Measurements from ENCODE around the gene PSAP. TPM values are rescaled to one million over a fixed set of nuclear protein-coding genes. Genes with fewer than 3 reads are reported as not detected.

The PSAP gene
- total RNA-seq, 1 donor from 2014 or later = 210 TPM

DNA sequence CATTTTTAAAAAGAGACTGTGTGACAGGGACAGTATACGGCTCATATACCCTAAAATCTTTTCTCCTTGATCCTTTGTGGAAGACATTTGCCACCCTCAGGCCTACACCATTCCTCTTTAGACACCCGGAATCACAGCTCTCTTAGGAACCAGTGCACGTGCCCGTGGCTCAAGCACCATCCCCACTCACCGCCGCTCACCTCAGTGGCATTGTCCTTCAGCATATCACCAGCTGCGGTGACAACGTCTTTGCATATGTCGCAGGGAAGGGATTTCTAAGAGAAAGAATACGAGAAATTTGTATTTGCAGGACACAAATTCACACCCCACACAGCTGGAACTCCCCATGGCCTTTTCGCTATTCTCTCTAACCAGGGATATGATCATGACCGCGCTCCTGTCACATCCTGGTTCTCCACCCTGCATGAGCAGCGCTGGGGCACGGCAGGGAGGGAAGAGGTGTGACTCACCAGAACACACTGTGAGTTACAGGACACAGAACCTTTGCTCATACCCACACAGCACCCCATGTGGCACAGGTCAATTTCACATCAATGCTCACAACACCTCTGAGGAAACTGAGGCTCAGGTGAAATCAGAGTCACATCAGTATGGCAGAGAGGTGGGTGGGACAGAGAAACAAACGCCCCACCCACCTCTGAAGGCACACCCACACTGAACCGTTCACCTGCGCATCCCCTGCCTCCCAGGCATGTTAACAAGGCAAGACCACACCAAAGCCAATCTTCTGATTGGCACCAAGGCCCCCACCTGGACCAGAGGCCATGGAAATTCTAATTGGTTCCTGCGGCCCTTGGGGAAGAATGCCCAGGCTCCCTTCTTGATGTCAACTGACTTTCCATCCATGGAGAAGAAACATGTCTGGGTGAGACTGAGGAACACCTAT, 19.2 kb downstream of the PSAP start:
- Mint-ChIP-seq H3K27ac (no peak overlapping the region), H3K36me3 (ENCODE audit: low read depth) (peaks cover 53% of the 10 kb centered on the region), H3K27me3 (no peaks in the 10 kb centered on the region), H3K9me3 (no peaks in the 10 kb centered on the region), H3K4me3 (no peak overlapping the region), H3K4me1 (peaks cover 58% of the 10 kb centered on the region)
- ChIA-PET CTCF (interaction anchor here (2.7 kb wide), 1 partner anchor 65 kb away, joined by 17 read pairs; no protein-coding TSS in a partner anchor), POLR2A (interaction anchor here (1.5 kb wide), 1 partner anchor 19 kb away, joined by 6 read pairs; the partner anchor contains the start of gene PSAP)
- DNase-seq (no peak), ATAC-seq (ENCODE audit: low read depth) (no peak)
- TF ChIP-seq, protein P1, sequence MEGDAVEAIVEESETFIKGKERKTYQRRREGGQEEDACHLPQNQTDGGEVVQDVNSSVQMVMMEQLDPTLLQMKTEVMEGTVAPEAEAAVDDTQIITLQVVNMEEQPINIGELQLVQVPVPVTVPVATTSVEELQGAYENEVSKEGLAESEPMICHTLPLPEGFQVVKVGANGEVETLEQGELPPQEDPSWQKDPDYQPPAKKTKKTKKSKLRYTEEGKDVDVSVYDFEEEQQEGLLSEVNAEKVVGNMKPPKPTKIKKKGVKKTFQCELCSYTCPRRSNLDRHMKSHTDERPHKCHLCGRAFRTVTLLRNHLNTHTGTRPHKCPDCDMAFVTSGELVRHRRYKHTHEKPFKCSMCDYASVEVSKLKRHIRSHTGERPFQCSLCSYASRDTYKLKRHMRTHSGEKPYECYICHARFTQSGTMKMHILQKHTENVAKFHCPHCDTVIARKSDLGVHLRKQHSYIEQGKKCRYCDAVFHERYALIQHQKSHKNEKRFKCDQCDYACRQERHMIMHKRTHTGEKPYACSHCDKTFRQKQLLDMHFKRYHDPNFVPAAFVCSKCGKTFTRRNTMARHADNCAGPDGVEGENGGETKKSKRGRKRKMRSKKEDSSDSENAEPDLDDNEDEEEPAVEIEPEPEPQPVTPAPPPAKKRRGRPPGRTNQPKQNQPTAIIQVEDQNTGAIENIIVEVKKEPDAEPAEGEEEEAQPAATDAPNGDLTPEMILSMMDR (IDR thresholded peaks at IDR 0.05) = no peak
- intact Hi-C loops (cut with micrococcal nuclease) = no loop called here

DNA sequence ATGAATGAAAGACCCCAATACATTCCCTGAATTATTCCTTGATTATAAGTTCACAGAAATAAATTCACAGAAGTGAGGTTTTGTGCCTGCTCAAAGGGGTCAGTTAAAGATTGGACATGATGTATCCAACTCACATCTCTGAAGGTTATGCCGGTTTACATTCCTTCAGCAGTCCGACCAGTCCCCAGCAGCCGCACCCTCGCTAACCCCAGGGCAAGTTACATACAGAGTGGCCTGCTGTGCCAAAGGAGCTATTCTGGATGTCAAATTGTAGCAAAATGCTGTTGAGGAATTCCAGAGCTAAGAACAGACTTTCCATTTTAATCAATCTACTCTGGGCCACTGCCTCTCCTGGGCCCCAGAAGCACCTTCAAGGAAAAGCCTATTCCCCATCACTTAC, 20.3 kb downstream of the PSAP start:
- no peak overlapping the region for H3K27ac Mint-ChIP-seq

DNA sequence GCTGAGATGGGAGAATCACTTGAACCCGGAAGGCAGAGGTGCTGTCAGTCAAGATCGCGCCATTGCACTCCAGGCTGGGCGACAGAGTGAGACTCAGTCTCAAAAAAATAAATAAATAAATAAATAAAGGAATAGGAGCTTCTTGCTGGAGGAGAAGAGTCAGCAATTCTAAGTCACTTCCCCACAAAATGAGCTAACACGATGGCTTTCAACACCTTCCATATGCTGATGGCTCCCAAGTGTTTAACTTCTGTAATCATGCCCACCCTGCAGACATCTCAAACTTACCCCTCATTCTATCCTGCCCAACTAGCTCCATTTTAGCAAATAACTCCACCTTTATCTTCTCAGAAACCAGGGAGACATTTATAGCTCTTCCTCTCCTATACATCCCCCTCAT, 21.2 kb downstream of the PSAP start:
- TF ChIP-seq, protein P1 (IDR thresholded peaks at IDR 0.05) = no peak
- Mint-ChIP-seq H3K4me3 (no peak overlapping the region), H3K36me3 (ENCODE audit: low read depth) (peaks cover 70% of the 10 kb centered on the region), H3K27ac (no peak overlapping the region), H3K27me3 (no peaks in the 10 kb centered on the region), H3K9me3 (no peaks in the 10 kb centered on the region), H3K4me1 (peaks cover 39% of the 10 kb centered on the region)
- intact Hi-C loops (cut with micrococcal nuclease) = no loop called here
- ChIA-PET CTCF (interaction anchor here (1.1 to 2.7 kb wide), 3 partner anchors 18 to 67 kb away, joined by 3 to 17 read pairs (median 6); no protein-coding TSS in a partner anchor), POLR2A (interaction anchor here (0.6 to 1.5 kb wide), 3 partner anchors 12 to 515 kb away, joined by 3 to 5 read pairs (median 4); partner anchors contain the start of gene PSAP)
- no peak for ATAC-seq (ENCODE audit: low read depth)
- DNase-seq = no peak

More for the DNA sequence above, 20.3 kb downstream of the PSAP start:
- DNase-seq (no peak), ATAC-seq (ENCODE audit: low read depth) (no peak)
- Mint-ChIP-seq H3K27me3 (no peaks in the 10 kb centered on the region), H3K4me1 (peaks cover 46% of the 10 kb centered on the region), H3K4me3 (no peak overlapping the region), H3K36me3 (ENCODE audit: low read depth) (peaks cover 62% of the 10 kb centered on the region), H3K9me3 (no peaks in the 10 kb centered on the region)
- intact Hi-C loops (cut with micrococcal nuclease) = no loop called here
- TF ChIP-seq, protein P1 (IDR thresholded peaks at IDR 0.05) = no peak
- POLR2A ChIA-PET = no interaction called here
- CTCF ChIA-PET = interaction anchor here (1.1 to 2.7 kb wide), 3 partner anchors 19 to 66 kb away, joined by 3 to 17 read pairs (median 6); no protein-coding TSS in a partner anchor

DNA sequence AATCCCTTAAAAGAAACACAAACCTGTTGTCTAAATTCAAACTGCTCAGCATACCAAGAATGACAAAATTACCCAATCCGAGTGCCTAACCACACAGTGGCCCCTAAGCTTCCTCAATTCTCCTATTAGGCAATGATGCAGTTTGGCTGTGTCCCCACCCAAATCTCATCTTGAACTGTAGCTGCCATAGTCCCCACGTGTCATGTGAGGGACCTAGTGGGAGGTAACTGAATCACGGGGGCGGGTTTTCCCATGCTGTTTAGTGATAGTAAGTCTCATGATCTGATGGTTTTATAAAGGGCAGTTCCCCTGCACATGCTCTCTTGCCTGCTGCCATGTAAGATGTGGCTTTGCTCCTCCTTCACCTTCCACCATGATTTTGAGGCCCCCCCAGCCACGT, 21.9 kb downstream of the PSAP start:
- Mint-ChIP-seq H3K4me3 (no peak overlapping the region), H3K4me1 (peaks cover 32% of the 10 kb centered on the region), H3K27me3 (no peaks in the 10 kb centered on the region), H3K27ac (no peak overlapping the region), H3K36me3 (ENCODE audit: low read depth) (peaks cover 77% of the 10 kb centered on the region), H3K9me3 (no peaks in the 10 kb centered on the region)
- TF ChIP-seq, protein P1 (IDR thresholded peaks at IDR 0.05) = no peak
- ATAC-seq (ENCODE audit: low read depth) = no peak
- ChIA-PET CTCF (interaction anchor here (1.2 kb wide), 1 partner anchor 66 kb away, joined by 6 read pairs; no protein-coding TSS in a partner anchor), POLR2A (interaction anchor here (0.6 to 1.5 kb wide), 2 partner anchors 13 to 514 kb away, joined by 3 to 5 read pairs; no protein-coding TSS in a partner anchor)
- intact Hi-C loops (cut with micrococcal nuclease) = no loop called here
- DNase-seq = no peak

DNA sequence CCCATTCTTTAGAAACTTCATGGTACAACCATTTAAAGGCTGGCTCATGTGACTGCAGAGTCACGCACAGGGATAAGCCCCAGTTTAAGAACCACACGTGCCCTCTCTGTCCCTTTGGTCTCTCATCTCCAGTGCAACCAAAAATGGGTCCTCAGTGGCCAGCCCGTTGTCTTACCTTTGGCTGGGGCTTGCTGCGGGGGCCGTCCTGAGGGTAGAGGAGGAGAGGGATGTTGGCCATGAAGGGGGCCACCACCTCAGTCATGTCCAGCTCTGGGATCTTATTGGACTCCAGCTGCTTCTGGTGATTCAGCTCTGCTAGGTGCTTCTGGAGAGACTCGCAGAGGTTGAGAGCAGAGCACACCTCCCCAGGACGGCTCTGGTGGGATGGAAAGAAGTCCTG, 22.3 kb downstream of the PSAP start:
- CTCF ChIA-PET = no interaction called here
- Mint-ChIP-seq H3K4me1 (peaks cover 27% of the 10 kb centered on the region), H3K27ac (no peak overlapping the region), H3K27me3 (no peaks in the 10 kb centered on the region), H3K4me3 (no peak overlapping the region), H3K36me3 (ENCODE audit: low read depth) (peaks cover 81% of the 10 kb centered on the region), H3K9me3 (no peaks in the 10 kb centered on the region)
- ATAC-seq (ENCODE audit: low read depth) (no peak), DNase-seq (no peak)
- POLR2A ChIA-PET = no interaction called here
- intact Hi-C loops (cut with micrococcal nuclease) = no loop called here
- TF ChIP-seq, protein P1 (IDR thresholded peaks at IDR 0.05) = no peak

Data from activated B cell treated with CpG ODN at 0.5 μM for 24 hours (primary cell).